CD4-positive, alpha-beta memory T cell (primary cell): Measurements from ENCODE around the gene SMAD1. TPM values are rescaled to one million over a fixed set of nuclear protein-coding genes. Genes with fewer than 3 reads are reported as not detected.
"Not testable (repeated sequence)": the region's sequence is repeated elsewhere in the genome, so short reads cannot be mapped to it uniquely, and the experiment has no call there.

Source experiments
- CTCF ChIA-PET: fragments of 350-600 bp; sonication (Branson Sonifier 250); formaldehyde crosslinking; loops from one replicate; lab custom pipeline; 2021; ENCODE audit warnings: inconsistent platforms; ENCODE audit not compliant: partially characterized antibody; lab: Charles Lee
- POLR2A ChIA-PET: fragments of 350-600 bp; sonication (Branson Sonifier 250); formaldehyde crosslinking; loops from one replicate; lab custom pipeline; 2021; ENCODE audit not compliant: partially characterized antibody; lab: Charles Lee
- DNase-seq, 5 donors: peaks; one replicate each; pipeline versions ENCODE4 v3.0.0 to v3.0.0-alpha.2; 2020 to 2022; ENCODE audit warnings: mixed read lengths in 1 of 5
- H3K27ac ChIP-seq: one replicate; pipeline ENCODE4 v1.7.0; 2013; ENCODE audit warnings: low read depth, low read length
- H3K27me3 ChIP-seq: 2 replicates; pipeline ENCODE4 v1.7.0; 2013; ENCODE audit warnings: mild to moderate bottlenecking, low read length, moderate library complexity; ENCODE audit not compliant: insufficient read depth
- H3K36me3 ChIP-seq: 2 replicates; pipeline ENCODE4 v1.7.0; 2013; ENCODE audit warnings: mild to moderate bottlenecking, low read length, moderate library complexity; ENCODE audit not compliant: insufficient read depth
- H3K4me1 ChIP-seq: 2 replicates; pipeline ENCODE4 v1.7.0; 2013; ENCODE audit warnings: mild to moderate bottlenecking, low read length, moderate library complexity; ENCODE audit not compliant: insufficient read depth
- H3K4me3 ChIP-seq, 2 donors: one replicate each; pipeline ENCODE4 v1.7.0; 2013; ENCODE audit warnings: low read length in 2 of 2, mild to moderate bottlenecking in 1 of 2
- H3K9me3 ChIP-seq, 2 donors: one replicate each; pipeline ENCODE4 v1.7.0; 2013; ENCODE audit warnings: low read length in 2 of 2, control low read depth in 1 of 2; ENCODE audit not compliant: control insufficient read depth in 1 of 2
- H3K27ac Mint-ChIP-seq, 7 donors: one replicate each; pipeline ENCODE4 v1.8.0; 2020 to 2021; ENCODE audit warnings: mixed read lengths in 7 of 7, mild to moderate bottlenecking in 6 of 7, inconsistent platforms in 3 of 7, moderate library complexity in 3 of 7
- H3K27me3 Mint-ChIP-seq, 2 donors: one replicate each; pipeline ENCODE4 v1.8.0; 2020 to 2021; ENCODE audit warnings: mixed read lengths in 2 of 2
- H3K36me3 Mint-ChIP-seq, 2 donors: one replicate each; pipeline ENCODE4 v1.8.0; 2020 to 2021; ENCODE audit warnings: mixed read lengths in 2 of 2, inconsistent platforms in 1 of 2, mild to moderate bottlenecking in 1 of 2
- H3K4me1 Mint-ChIP-seq, 4 donors: one replicate each; pipeline ENCODE4 v1.8.0; 2020 to 2021; ENCODE audit warnings: mixed read lengths in 4 of 4, mild to moderate bottlenecking in 1 of 4
- H3K4me3 Mint-ChIP-seq, 8 donors: one replicate each; pipeline ENCODE4 v1.8.0; 2020 to 2021; ENCODE audit warnings: mixed read lengths in 8 of 8, mild to moderate bottlenecking in 7 of 8, moderate library complexity in 6 of 8, inconsistent platforms in 3 of 8
- H3K9me3 Mint-ChIP-seq, 8 donors: one replicate each; pipeline ENCODE4 v1.8.0; 2020 to 2021; ENCODE audit warnings: mixed read lengths in 8 of 8, mild to moderate bottlenecking in 5 of 8, inconsistent platforms in 3 of 8, moderate library complexity in 1 of 8
- intact Hi-C: fragments of 100-400 bp; cut with micrococcal nuclease; formaldehyde crosslinking; loops from one replicate; pipeline ENCODE4 v1.15.1; 2023
- polyA plus RNA-seq, 2 donors: library from polyadenylated mRNA; unstranded; fragments of 300-500 nt; fragmentation: Illumina TruSeq; gene quantifications; one replicate each; pipeline ENCODE4 v1.2.3, GENCODE V29; 2021
- total RNA-seq, 2 experiments: library from RNA; stranded (reverse); gene quantifications; one replicate each; pipeline ENCODE4 v1.2.3, GENCODE V29; 2021

The SMAD1 gene
- total and polyA plus RNA-seq, 4 experiments from 2014 or later, result 0.42 to 1.1 (median 0.67) TPM

DNA sequence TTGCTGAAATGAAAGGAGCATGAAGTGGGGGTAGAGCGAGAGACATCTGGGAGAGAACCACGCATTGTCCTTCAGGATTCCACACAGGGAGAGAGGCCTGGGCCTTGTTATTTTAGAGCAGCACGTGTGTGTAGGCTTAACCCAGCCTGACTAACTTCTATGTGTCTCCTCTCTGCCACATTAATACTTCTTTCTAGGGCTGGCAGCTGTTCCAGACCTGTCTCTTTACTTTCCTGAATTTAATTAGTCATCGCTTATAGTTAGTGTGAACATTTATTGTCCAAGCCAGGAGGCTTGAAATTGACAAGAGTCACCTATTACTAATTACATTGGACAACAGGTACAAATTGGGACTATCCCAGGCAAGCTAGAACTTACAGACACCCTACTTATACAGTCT is 51.3 kb downstream of the SMAD1 start:
- peaks cover 6 to 9% of the 10 kb centered on the region in 2 donors for H3K27me3 Mint-ChIP-seq
- no peak for DNase-seq
- CTCF ChIA-PET, result no interaction called here
- H3K4me1 Mint-ChIP-seq, result no peaks in the 10 kb centered on the region
- no peak overlapping the region for H3K27ac ChIP-seq
- H3K9me3 ChIP-seq, result no peaks in the 10 kb centered on the region
- H3K4me1 ChIP-seq, result no peaks in the 10 kb centered on the region
- H3K36me3 Mint-ChIP-seq, result no peaks in the 10 kb centered on the region
- peaks cover 10% of the 10 kb centered on the region for H3K27me3 ChIP-seq
- H3K36me3 ChIP-seq, result no peaks in the 10 kb centered on the region
- no peak overlapping the region for H3K4me3 ChIP-seq
- intact Hi-C loops, result no loop called here
- POLR2A ChIA-PET, result no interaction called here
- H3K9me3 Mint-ChIP-seq, result peaks cover 0 to 2% (median 0%) of the 10 kb centered on the region in 8 donors
- no peak overlapping the region for H3K4me3 Mint-ChIP-seq
- no peak overlapping the region for H3K27ac Mint-ChIP-seq

- H3K4me3 Mint-ChIP-seq, H3K36me3 Mint-ChIP-seq, H3K36me3 ChIP-seq, H3K27me3 Mint-ChIP-seq, H3K27ac ChIP-seq, H3K9me3 ChIP-seq, POLR2A ChIA-PET, DNase-seq, H3K27ac Mint-ChIP-seq, H3K9me3 Mint-ChIP-seq, H3K27me3 ChIP-seq, H3K4me1 Mint-ChIP-seq, H3K4me3 ChIP-seq, H3K4me1 ChIP-seq, CTCF ChIA-PET, intact Hi-C loops: not testable (repeated sequence)
Measured at GRCh38 chr4:145533415-145533814, 51.8 kb downstream of the SMAD1 start.

GRCh38 chr4:145533961-145534360 is 52.3 kb downstream of the SMAD1 start:
- Histone ChIP-seq H3K27me3 (peaks cover 10% of the 10 kb centered on the region), H3K27ac (no peak overlapping the region), H3K36me3 (no peaks in the 10 kb centered on the region), H3K4me1 (no peaks in the 10 kb centered on the region), H3K9me3 (no peaks in the 10 kb centered on the region), H3K4me3 (no peak overlapping the region)
- no peak overlapping the region for H3K27ac Mint-ChIP-seq
- CTCF ChIA-PET, result no interaction called here
- H3K4me1 Mint-ChIP-seq, result no peaks in the 10 kb centered on the region
- no peak overlapping the region for H3K4me3 Mint-ChIP-seq
- H3K36me3 Mint-ChIP-seq, result no peaks in the 10 kb centered on the region
- intact Hi-C loops, result no loop called here
- no peaks in the 10 kb centered on the region for H3K9me3 Mint-ChIP-seq
- peaks cover 6 to 9% of the 10 kb centered on the region in 2 donors for H3K27me3 Mint-ChIP-seq
- DNase-seq, result no peak
- POLR2A ChIA-PET, result no interaction called here

- peaks cover 6 to 14% of the 10 kb centered on the region in 2 donors for H3K27me3 Mint-ChIP-seq
- intact Hi-C loops, result no loop called here
- no peak overlapping the region for H3K27ac Mint-ChIP-seq
Measured at GRCh38 chr4:145535202-145535601, 53.5 kb downstream of the SMAD1 start.

DNA sequence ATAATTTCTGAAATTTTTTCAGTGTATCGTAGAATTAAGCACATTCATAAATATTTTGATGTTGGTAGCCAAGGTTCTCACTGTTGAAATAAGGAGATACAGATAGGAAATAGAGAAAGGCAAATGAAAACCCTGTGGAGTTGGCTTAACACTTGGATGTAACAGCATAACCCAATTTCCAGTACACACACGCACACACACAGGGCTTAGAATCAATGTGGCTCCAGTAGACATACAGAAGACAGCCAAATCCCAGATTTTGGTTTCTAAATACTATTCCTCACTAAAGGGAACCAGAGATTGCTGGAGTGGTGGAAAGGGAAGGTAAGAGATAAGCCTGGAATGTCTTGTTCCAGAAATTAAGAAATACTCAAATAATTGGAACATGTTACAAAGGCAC is 54.4 kb downstream of the SMAD1 start:
- DNase-seq, result no peak
- Mint-ChIP-seq H3K4me1 (no peaks in the 10 kb centered on the region), H3K4me3 (no peak overlapping the region), H3K27me3 (peaks cover 6 to 12% of the 10 kb centered on the region in 2 donors), H3K36me3 (no peaks in the 10 kb centered on the region), H3K9me3 (no peaks in the 10 kb centered on the region), H3K27ac (no peak overlapping the region)
- CTCF ChIA-PET, result no interaction called here
- POLR2A ChIA-PET, result no interaction called here
- no peak overlapping the region for H3K27ac ChIP-seq
- H3K4me1 ChIP-seq, result no peaks in the 10 kb centered on the region
- H3K9me3 ChIP-seq, result no peaks in the 10 kb centered on the region
- intact Hi-C loops, result no loop called here
- H3K4me3 ChIP-seq, result no peak overlapping the region
- H3K36me3 ChIP-seq, result no peaks in the 10 kb centered on the region
- H3K27me3 ChIP-seq, result peaks cover 10% of the 10 kb centered on the region

More at GRCh38 chr4:145535202-145535601, 53.5 kb downstream of the SMAD1 start:
- Mint-ChIP-seq H3K9me3 (no peaks in the 10 kb centered on the region), H3K4me3 (no peak overlapping the region), H3K36me3 (no peaks in the 10 kb centered on the region), H3K4me1 (no peaks in the 10 kb centered on the region)
- Histone ChIP-seq H3K27me3 (peaks cover 10% of the 10 kb centered on the region), H3K4me3 (no peak overlapping the region), H3K9me3 (no peaks in the 10 kb centered on the region), H3K36me3 (no peaks in the 10 kb centered on the region), H3K4me1 (no peaks in the 10 kb centered on the region), H3K27ac (no peak overlapping the region)
- DNase-seq, result no peak
- CTCF ChIA-PET, result no interaction called here
- POLR2A ChIA-PET, result no interaction called here

GRCh38 chr4:145538596-145538995 is 56.9 kb downstream of the SMAD1 start:
- no peak for DNase-seq
- Histone ChIP-seq H3K9me3 (no peaks in the 10 kb centered on the region), H3K36me3 (no peaks in the 10 kb centered on the region), H3K27me3 (peaks cover 10% of the 10 kb centered on the region), H3K27ac (no peak overlapping the region), H3K4me3 (no peak overlapping the region), H3K4me1 (no peaks in the 10 kb centered on the region)
- Mint-ChIP-seq H3K36me3 (no peaks in the 10 kb centered on the region), H3K27ac (no peak overlapping the region), H3K4me3 (no peak overlapping the region), H3K4me1 (no peaks in the 10 kb centered on the region), H3K27me3 (peaks cover 6 to 12% of the 10 kb centered on the region in 2 donors), H3K9me3 (no peaks in the 10 kb centered on the region)
- ChIA-PET POLR2A (no interaction called here), CTCF (no interaction called here)
- intact Hi-C loops, result no loop called here

DNA sequence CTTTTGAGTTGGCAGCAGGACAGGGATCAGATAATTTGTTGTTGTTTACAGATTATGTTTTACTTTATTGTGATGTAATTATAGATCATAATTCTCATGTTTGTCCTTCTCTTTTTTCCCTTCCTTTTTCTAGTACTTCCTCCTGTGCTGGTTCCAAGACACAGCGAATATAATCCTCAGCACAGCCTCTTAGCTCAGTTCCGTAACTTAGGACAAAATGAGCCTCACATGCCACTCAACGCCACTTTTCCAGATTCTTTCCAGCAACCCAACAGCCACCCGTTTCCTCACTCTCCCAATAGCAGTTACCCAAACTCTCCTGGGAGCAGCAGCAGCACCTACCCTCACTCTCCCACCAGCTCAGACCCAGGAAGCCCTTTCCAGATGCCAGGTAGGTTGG is 58.0 kb downstream of the SMAD1 start:
- Histone ChIP-seq H3K4me3 (no peak overlapping the region), H3K4me1 (no peaks in the 10 kb centered on the region), H3K36me3 (no peaks in the 10 kb centered on the region), H3K9me3 (no peaks in the 10 kb centered on the region), H3K27ac (no peak overlapping the region), H3K27me3 (peaks cover 10% of the 10 kb centered on the region)
- Mint-ChIP-seq H3K36me3 (no peaks in the 10 kb centered on the region), H3K9me3 (no peaks in the 10 kb centered on the region), H3K4me1 (no peaks in the 10 kb centered on the region), H3K4me3 (no peak overlapping the region), H3K27ac (no peak overlapping the region), H3K27me3 (peaks cover 6 to 10% of the 10 kb centered on the region in 2 donors)
- ChIA-PET POLR2A (no interaction called here), CTCF (no interaction called here)
- no peak for DNase-seq
- intact Hi-C loops, result no loop called here

DNA sequence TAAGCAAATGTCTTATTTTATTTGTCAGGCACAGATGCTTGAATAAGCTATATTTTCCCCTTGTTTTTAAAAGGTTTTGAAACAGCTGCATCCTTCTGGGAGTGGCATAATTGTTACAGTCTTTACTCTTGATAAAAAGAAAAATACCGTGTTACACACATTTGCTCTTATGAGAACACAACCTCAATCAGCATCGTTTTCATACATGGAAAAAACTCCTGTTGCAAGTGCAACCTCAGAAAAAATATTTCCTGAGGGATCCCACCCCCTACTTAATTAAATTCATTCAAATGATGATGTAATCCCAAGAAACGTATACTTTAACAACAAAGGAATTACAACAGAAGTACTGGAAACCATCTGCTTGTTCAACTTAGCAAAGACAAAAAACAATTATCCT is 58.6 kb downstream of the SMAD1 start:
- Histone ChIP-seq H3K4me1 (no peaks in the 10 kb centered on the region), H3K27ac (no peak overlapping the region), H3K27me3 (peaks cover 6% of the 10 kb centered on the region), H3K4me3 (no peak overlapping the region), H3K9me3 (no peaks in the 10 kb centered on the region), H3K36me3 (no peaks in the 10 kb centered on the region)
- DNase-seq, result no peak
- no peak overlapping the region for H3K27ac Mint-ChIP-seq
- H3K36me3 Mint-ChIP-seq, result no peaks in the 10 kb centered on the region
- peaks cover 6 to 10% of the 10 kb centered on the region in 2 donors for H3K27me3 Mint-ChIP-seq
- H3K4me1 Mint-ChIP-seq, result no peaks in the 10 kb centered on the region
- intact Hi-C loops, result no loop called here
- CTCF ChIA-PET, result no interaction called here
- POLR2A ChIA-PET, result no interaction called here
- no peak overlapping the region for H3K4me3 Mint-ChIP-seq
- H3K9me3 Mint-ChIP-seq, result no peaks in the 10 kb centered on the region
